ENCODE measurements around the gene CTNNA3.

CTNNA3 gene

DNA sequence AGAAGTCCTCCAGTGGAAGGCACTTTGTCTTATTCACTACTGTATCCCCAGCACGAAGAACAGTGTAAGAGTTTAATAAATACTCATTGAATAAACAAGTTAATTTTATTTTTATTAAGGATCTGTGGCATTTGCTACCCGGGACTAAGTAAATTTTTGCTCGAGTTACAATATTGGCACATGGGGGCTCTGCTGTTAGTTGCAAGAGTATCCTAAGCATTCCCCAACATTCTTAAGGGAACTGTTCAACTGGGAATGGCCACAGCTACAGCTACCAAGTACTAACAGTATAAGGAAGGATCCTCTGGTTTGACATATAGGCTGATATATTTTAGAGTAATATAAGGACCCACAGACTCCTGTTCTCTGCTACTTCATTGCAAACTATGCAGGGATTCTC, 778.9 kb downstream of the CTNNA3 start:
- no peak overlapping the region for H3K4me3 ChIP-seq (ENCODE audit: low read length)
- TF ChIP-seq, protein P1, sequence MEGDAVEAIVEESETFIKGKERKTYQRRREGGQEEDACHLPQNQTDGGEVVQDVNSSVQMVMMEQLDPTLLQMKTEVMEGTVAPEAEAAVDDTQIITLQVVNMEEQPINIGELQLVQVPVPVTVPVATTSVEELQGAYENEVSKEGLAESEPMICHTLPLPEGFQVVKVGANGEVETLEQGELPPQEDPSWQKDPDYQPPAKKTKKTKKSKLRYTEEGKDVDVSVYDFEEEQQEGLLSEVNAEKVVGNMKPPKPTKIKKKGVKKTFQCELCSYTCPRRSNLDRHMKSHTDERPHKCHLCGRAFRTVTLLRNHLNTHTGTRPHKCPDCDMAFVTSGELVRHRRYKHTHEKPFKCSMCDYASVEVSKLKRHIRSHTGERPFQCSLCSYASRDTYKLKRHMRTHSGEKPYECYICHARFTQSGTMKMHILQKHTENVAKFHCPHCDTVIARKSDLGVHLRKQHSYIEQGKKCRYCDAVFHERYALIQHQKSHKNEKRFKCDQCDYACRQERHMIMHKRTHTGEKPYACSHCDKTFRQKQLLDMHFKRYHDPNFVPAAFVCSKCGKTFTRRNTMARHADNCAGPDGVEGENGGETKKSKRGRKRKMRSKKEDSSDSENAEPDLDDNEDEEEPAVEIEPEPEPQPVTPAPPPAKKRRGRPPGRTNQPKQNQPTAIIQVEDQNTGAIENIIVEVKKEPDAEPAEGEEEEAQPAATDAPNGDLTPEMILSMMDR (conservative IDR thresholded peaks at IDR 0.05; ENCODE audit: low read depth, low read length) = no peak
- no peak for DNase-seq (ENCODE audit: low read depth)

DNA sequence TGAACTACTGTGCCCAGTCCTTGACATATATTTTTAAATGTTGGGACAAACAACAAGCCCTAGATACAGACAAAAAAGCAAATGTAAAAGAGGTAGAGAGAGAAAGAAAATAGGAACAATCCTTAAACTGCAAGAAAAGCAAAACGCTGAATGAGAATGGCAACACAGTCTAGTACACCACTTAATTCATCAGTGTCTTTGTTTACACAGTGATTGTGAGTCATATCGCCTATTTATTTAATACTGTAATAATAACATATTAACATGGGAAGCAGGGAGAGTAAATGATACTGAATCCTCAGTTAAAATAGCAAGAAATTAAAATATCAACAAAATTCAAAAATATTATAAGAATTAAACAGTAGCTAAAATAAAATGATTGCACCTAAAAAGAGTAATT, 780.0 kb downstream of the CTNNA3 start:
- TF ChIP-seq, protein P1 (conservative IDR thresholded peaks at IDR 0.05; ENCODE audit: low read depth, low read length) = no peak
- H3K4me3 ChIP-seq (ENCODE audit: low read length) = no peak overlapping the region
- DNase-seq (ENCODE audit: low read depth) = no peak

DNA sequence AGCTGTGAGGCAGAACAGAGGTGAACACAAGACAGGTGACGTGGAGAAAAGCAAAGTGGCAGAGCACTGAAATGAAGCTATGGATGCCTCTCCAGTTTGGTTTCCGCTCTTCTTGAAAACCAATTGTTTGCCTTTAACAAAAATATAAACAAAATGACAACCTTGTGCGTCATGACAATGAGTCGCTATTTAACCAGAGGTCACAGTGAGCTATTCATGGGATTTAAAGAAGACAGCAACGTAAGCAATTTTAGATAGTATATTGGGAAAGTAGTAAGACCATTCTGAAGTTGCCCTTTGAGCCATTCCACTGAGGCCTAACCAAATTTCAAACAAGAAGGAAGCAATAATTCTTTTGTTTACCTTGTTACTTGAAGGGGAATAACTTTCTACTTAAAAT, 785.3 kb downstream of the CTNNA3 start:
- H3K4me3 ChIP-seq (ENCODE audit: low read length) = no peak overlapping the region
- TF ChIP-seq, protein P1 (conservative IDR thresholded peaks at IDR 0.05; ENCODE audit: low read depth, low read length) = no peak
- DNase-seq (ENCODE audit: low read depth) = no peak

DNA sequence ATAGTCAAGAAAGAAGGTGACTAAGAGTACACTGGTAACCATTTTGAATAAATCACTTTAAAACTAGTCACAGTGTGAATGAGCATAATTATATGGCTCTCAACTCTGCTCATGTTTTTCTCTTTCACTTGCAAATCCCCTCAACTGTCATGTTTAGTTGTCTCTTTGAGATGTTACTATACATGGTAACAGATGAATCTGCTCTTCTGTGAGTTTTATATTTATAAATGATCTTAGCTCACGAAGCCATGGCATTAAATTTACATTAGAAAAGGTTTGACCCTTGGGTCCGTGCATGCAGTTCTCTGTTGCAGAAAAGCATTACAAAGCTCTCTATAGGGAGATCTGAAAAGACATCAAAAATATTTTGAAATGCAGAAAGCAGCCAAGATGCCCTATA, 803.1 kb downstream of the CTNNA3 start:
- TF ChIP-seq, protein P1 (conservative IDR thresholded peaks at IDR 0.05; ENCODE audit: low read depth, low read length) = no peak
- no peak for DNase-seq (ENCODE audit: low read depth)
- H3K4me3 ChIP-seq (ENCODE audit: low read length) = no peak overlapping the region

DNA sequence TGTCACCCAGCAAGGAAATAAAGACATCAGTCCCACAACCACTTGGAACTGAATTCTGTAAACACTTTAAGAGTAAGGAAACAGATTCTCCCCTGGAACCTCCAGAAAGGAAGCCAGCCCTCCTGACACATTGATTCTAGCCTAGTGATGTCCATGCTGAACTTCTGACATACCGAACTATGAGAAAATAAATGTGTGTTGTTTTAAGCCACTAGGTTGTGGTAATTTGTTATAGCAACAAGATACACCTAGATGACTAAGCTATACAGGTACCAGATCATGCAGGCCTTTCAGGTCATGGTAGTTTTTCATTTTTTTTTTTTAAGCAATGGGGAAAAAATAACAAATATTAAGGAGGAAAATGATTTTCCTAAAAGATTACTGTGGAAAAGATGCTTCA, 807.8 kb downstream of the CTNNA3 start:
- H3K4me3 ChIP-seq (ENCODE audit: low read length) = no peak overlapping the region
- TF ChIP-seq, protein P1 (conservative IDR thresholded peaks at IDR 0.05; ENCODE audit: low read depth, low read length) = no peak
- no peak for DNase-seq (ENCODE audit: low read depth)

DNA sequence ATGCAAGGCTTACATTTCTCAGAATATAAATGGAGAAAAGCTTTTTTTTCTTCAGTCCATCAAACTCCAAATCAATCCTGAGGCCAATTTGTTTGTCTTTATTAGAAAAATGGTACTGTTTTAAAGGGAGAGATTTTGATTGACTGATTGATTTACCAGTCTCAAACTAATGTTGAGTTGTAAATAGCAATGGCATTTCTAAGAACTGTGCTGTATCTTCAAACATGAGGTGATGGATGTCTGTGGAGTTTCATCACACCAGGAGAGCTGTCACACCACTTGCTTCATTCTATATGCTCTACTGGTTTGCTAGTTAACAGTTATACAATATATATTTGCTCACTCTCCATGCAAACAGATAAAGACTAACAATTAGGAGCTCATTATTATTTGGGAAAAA, 809.1 kb downstream of the CTNNA3 start:
- TF ChIP-seq, protein P1 (conservative IDR thresholded peaks at IDR 0.05; ENCODE audit: low read depth, low read length) = no peak
- no peak overlapping the region for H3K4me3 ChIP-seq (ENCODE audit: low read length)
- DNase-seq (ENCODE audit: low read depth) = no peak

DNA sequence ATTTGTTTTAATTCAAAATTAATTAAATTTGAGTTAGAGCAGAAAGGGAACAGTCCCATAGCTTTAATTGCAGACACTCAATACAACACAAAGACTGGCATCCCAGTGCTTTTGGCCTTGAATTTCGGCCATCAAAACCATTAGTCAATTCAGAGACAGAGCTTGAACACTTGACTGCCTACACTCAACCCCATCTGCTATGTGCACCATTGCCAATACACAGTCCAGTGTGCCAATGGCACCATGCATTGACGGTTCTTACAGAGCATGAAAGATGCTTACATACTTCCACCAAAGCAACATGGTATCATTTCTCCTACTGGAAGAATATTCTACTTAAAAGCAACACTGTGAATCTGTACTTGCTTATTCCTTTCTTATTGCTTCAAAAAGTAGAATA, 813.7 kb downstream of the CTNNA3 start:
- no peak overlapping the region for H3K4me3 ChIP-seq (ENCODE audit: low read length)
- no peak for DNase-seq (ENCODE audit: low read depth)
- TF ChIP-seq, protein P1 (conservative IDR thresholded peaks at IDR 0.05; ENCODE audit: low read depth, low read length) = no peak

Data from retinal pigment epithelial cell (primary cell).